Measurements from ENCODE around the gene GIMAP6.

- no peak for TF ChIP-seq PATZ1 (CRISPR knock-in tag; IDR thresholded peaks at IDR 0.05; ENCODE audit: borderline replicate concordance)
- TF ChIP-seq ZC3H10 (CRISPR knock-in tag; IDR thresholded peaks at IDR 0.05): no peak
- TF ChIP-seq ZFP3 (CRISPR knock-in tag; IDR thresholded peaks at IDR 0.05): no peak
- TF ChIP-seq TOX (CRISPR knock-in tag; IDR thresholded peaks at IDR 0.05; ENCODE audit: borderline replicate concordance): no peak
- no peak for TF ChIP-seq ARNTL (CRISPR knock-in tag; IDR thresholded peaks at IDR 0.05; ENCODE audit: borderline replicate concordance, low read depth)
- no peak for TF ChIP-seq OSR1 (CRISPR knock-in tag; IDR thresholded peaks at IDR 0.05)
- no peak for TF ChIP-seq RARB (CRISPR knock-in tag; IDR thresholded peaks at IDR 0.05)
Observed at GRCh38 chr7:150610233-150610632, 22.0 kb downstream of the GIMAP6 start.
